Measurements from ENCODE around the gene ASCL5.

Gene ASCL5

DNA sequence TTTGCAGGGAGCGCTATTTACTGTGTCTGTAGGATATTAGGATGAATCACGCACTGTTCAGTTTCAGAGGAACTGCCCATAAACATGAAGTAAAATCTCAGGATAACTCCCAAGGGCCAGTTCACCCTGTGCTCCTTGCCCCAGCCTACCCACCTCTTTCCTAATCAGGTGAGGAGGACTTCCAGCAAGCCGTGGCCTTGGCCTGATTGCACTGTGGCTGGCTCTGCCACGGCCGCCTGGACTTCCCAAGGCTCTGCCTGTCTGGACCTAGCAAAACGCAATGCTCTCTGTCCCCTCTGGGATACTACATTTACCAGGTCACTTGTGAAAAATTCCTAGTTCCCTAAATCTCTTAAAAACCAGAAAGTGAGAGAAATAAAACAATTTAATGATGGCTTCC lies 7.4 kb upstream of the ASCL5 start:
- no peak for DNase-seq

DNA sequence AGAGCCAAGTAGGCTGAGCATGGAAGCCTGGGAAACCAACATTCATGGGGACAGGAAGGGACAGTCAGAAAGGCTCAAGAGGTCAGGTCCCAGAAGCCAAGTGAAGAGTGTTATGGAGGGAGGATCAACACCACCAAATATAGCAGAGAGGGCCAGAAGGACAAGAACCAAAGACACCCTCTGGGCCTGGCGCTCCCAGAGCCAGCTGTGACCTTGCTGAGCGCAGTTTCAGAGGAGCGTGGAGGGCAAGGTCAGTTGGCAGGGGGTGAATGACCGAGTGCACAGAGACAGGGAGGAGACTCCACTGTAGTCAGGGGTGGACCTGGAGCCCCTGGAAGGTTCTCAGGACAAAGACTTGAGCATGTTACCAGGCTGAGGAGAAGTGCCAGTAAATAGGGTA lies 4.4 kb upstream of the ASCL5 start:
- no peak for DNase-seq

DNA sequence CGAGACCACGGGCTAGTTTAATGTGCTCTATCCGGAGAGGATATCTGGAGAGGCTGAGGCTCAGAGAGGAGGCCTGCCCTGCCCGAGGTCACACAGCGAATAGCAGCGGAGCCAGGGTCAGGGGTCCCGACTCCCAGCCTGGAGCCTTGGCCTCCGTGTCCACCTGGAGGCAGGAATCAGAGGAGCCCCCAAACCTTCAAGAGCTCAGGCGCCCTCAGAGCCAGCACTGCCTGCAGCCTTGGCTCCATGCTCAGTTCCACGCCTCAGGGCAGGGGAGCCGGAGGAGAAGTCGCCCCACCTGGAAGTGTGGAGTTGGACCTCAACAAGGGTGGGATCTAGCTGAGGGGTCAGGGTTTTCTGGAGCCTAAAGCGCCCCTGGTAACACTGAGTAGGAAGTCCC lies 2.0 kb upstream of the ASCL5 start:
- DNase-seq: no peak

DNA sequence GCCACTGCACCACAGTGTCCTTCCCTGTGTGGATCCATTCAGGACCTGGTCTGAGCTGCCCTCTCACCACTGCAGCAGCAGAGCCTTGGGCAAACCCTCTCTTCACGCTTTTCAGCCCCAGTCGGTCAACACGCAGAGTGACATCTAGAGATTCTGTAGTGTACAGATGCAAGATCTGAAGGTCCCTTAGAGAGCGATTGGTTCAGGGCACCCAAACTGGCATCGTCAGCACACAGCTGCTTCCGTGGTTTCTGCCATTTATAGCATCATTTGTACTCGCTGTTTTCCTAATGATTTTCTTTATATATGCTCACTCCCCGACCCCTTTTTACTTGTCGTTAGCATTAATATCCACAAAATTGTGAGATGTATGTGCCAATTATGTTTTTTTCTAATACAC lies 1.5 kb upstream of the ASCL5 start:
- no peak for DNase-seq

DNA sequence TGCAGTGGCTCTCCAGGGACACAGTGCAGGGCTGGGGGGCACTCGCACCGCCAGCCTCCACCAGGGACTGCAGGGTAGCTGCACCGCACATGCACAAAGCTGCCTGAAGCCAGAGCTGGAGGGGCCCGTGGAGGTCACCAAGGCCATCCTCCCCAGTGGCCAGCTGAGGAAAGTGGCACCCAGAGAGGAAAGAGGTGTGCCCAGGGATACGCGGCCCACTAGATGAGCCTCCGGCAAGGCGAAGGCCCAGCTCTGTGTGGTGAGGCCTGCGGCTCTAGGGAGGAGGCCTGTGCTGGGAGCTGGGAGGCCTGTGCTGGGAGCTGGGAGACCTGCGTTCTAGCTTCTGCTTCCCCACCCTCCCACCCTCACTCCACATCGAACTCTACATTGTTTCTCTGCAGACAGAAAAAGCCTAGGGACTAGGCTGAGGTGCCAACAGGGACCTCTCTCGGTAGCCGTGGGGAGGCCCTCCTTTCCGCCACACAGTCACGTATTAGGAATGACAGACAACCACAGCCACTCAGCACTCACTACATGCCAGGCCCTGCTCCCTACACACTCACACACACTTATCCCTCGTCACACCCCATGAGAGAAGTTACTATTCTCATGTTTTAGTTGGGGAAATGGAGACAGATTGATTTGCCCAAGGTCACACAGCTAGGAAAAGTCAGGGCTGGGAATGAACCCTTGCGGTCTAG lies 921 bp upstream of the ASCL5 start:
- no peak for DNase-seq

DNA sequence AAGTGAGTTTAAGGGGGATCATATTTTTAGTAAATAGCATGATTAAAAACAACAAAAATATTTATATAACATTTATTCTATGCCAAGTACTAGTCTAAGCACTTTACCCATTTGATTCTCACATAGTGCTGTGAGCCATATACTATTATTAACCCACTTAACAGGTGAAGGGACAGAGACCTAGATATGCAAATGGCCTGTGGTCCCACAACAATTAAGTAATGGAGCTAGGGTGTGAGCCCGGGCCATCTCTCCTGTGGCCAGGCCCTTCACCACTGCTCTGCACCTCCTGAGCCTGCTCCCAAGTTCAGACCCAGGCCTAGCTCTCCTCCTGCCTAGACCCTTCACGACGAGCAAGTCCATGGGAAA lies 537 bp downstream of the ASCL5 start:
- no peak for DNase-seq

DNA sequence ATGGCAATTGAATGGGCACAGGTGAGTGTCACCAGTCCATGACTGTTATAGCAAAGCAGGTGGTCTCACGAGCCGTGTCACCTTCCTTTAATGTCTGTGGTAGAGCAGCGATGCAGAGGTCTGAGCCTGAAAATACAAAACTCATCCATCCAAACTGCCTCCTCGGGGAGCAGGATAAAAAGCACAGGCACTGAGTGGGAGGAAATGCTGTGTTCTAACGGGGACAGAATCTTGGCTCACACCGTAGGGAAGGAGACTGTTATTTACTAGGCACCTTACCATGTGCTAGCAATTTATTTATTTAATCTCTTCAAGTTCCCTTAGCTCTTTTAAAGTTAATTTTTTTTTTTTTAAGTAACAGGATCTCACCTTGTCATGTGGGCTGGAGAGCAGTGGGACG lies 1.2 kb downstream of the ASCL5 start:
- no peak for DNase-seq

DNA sequence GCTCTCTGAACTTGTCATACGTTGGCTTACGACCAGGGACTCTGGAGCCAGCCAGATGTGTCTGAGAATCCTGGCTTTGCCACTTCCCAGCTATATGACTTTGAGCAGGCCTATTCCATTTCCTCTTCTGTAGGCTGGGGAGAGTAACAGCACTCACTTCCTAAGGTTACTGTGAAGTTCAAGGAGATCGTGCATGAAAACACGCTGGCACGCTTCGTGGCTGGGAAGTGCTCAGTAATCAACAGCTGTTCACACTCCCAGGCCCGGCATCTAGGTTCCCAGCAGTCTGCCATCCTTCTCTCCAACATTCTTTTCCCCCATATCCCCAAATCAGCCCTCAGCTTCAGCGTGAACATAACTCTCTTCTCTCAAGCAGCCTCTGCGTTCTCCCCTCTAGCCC lies 2.0 kb downstream of the ASCL5 start:
- DNase-seq: no peak

DNA sequence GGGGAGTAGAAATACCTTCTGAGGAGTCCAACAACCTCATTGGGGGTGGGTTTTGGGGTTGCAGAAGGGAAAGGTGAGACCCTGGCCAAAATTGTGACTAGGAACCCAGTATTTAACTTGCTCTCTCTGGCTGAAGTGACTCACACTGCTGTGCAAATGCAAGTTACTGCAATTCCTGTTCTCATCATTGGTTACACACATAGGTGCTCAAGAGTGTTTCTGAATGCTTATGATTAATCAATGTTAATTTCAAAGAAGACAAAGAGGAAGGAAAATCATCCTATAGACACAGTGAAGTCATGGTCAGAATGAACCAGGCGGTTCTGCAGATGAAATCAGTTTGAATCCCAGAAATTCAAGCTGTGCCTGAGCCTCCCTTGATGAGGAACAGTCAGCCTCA lies 3.1 kb downstream of the ASCL5 start:
- DNase-seq: no peak

DNA sequence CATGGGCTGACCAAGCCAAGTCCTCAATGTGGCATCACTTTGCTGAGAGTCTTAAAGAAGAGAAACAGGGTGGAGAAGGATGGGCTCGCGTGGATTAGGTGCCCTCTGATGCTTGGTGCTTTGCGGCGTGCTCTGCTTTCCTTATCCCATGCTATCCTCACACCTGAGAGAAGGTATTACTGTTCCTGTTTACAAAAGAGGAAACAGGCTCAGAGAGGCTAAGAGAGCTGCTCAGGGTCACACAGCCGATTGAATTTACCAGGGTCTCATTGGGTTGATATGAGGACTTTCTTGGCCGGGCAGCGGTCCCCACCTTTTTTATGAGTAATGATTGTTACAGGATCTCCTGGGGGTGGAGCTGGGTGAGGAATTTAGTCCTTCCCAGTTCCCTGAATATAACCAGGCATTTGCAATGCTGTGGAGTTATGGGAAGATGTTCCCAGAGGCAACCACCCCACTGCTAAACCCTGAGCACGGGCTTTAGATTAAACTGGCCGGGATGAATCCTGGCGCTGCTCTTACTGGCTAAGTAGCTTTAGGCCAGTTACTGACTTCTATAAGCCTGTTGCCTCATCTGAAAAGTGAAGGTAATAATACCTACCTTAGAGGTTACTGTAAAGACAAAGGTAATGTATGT lies 4.5 kb downstream of the ASCL5 start:
- DNase-seq: no peak

DNA sequence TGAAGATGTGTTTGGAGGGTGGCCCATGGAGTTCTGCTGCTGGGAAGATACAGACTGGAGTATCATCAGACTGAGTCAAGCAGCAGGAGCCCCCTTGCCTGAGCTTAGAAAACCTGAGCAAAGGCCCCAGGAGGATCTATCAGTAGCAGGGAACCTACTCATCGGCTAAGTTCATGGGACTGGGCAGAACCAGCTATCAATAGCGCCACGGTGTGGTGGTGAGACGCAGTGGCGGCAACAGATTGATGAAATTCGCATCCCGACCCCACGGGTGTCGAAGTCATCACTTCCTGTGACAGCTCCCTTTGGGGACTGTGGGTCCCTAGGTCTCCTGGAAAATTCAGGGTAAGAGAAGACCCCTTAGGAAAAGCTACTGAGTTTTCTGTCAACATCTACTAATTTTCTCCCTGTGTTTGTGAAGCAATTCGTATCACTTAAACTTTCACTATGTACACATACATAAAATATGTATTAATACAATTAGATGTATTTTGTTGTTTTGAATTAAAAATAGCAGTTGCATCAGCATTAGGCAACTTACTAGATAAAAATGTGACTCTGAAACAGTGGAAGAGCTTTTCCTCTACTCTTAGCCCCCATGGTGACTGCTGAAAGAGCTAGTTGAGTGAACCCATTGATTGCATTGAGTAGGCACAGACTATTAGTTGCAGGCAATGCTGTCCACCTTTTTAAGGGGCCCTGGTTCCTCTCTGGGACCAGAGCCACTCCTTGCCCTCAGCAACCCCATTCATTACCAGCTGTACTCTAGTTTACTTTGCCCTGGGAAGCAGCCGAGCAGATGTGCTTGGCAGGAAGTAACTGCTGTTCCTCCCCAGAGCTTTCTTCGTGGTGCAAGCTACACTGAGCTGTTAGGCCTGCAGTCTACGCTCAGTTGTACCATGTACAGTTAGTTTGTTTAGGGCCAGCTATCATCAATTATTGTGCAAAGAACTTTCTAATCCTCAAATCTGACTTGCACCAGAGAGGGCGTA lies 7.5 kb downstream of the ASCL5 start:
- no peak for DNase-seq

DNA sequence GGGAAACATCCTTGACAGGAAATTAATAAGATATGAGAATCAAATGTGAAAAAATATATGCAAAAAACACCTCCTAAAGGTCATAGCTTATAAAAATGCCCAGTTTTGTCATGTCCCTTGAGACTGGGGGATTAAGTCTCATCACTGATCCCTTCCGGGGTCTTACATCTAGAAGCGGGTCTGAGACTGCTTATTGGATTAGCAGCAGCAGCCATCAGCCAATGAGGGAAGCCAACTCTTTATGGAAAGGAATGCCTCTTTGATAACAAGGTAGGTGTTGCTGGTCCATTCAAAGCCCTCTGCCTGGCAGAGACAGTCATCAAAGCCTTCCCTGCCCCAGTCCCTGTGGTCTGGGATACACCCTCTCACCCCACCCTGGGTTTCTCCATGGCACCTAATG lies 10.9 kb downstream of the ASCL5 start:
- no peak for DNase-seq

DNA sequence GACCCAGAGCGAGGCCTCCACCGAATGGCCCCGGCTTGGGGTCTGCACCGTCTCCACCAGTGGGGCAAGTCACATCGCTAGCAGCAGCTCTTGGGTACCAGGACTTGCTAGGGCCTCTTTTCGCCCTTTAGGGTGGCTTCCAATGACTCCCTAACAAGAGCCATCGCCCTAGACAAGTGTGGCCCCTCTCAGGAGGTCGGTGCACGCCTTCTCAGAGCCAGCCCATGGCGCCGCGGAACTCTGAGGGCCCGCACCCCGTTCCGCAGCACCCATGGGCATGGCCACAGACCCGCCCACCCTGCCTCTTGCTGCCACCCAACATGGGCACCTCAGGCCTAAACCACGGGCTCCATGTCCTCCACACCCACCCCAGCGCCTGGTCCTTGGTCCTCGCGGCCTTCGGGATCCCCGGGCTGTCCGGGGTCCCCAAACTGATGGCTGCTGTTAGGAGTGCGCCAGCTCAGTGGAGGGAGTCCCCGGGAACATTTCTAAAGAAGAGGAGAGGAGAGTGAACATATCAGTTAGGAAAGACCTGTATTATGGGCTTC lies 11.5 kb downstream of the ASCL5 start:
- DNase-seq: no peak

DNA sequence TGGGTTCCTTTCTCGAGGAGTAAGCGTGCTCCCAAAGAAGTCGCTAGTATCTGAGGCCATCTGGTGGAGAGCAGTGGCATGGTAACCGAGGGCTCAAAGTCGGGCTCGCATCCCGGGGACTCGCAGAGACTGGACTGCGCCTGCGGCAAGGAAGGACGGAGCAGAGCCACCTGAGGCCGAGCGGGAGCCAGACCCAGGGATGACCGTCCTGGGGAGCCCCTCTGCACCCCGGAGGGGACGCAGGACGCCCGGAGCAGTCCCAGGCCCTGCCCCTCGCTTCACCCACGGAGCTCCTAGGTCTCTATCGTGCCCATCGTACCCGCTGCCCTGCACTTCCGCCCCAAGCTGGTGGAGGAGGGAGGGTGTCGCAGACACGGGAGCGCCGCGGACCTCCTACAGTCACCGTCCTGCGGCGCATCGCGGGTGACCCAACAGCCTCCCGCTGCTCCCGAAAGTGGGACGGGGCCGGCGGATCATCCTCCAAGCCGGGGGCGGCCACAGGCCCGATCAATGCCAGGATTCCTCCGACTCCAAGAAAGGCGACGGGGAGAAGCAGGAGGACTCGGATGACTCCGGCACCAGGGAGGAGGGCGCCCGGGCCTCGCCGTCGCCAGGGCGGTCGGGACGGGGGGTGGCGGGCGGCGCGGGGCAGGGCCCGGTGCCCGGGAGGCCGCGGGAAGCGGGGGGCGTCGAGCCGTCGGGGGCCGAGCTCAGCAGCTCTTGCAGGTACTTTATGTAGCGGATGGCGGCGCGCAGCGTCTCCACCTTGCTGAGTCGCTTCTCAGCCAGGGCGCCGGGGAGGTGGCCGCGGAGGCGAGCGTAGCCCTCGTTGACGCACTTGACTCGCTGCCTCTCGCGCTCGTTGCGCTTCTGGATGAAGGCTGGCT lies 12.5 kb downstream of the ASCL5 start:
- peak; percentile 86 for DNase-seq

DNA sequence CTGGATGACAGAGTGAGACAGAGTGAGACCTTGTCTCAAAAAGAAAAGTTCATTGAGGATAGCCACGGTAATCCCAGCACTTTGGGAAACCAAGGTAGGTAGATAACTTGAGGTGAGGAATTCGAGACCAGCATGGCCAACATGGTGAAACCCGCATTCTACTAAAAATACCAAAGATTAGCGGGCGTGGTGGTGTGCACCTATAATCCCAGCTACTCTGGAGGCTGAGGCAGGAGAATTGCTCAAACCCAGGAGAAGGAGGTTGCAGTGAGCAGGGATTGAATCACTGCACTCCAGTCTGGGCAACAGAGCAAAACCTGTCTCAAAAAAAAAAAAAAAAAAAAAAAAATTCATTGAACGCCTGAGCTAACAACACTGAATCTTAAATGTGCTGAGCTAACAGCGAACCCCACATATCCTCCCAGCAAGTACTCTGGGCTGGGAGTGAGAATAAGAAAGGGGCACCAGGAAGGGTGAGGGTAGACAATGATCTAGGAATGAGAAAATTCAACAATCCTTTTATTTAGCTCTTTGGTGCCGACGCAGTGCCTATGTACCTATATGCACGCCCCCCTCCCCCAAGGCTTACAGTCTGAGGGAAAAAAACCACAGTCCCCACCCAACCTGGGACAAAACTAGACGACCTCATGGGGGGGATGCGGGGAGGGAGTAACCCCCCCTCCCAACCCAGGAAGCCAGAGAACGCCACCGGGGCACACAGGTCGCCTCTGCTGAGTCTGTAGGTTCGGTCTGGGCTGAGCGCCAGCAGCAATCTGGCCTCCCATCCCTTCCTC lies 13.3 kb downstream of the ASCL5 start:
- no peak for DNase-seq

DNA sequence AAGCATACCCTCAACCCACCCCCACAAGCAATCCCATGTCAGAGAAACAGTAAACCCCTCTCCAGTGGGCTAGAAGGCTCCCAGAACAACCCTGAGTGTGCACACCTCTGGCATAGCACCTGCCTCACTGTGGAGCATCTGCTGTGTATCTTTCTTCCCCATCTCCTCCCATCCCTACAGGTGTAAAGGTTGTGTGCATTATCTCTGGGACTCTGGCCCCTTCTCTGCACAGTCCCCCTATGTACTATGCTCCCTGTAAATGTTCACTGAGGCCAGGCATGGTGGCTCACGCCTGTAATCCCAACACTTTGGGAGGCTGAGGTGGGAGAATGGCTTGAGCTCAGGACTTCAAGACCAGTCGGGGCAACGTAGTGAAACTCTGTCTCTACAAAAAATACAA lies 14.1 kb downstream of the ASCL5 start:
- DNase-seq: no peak

DNA sequence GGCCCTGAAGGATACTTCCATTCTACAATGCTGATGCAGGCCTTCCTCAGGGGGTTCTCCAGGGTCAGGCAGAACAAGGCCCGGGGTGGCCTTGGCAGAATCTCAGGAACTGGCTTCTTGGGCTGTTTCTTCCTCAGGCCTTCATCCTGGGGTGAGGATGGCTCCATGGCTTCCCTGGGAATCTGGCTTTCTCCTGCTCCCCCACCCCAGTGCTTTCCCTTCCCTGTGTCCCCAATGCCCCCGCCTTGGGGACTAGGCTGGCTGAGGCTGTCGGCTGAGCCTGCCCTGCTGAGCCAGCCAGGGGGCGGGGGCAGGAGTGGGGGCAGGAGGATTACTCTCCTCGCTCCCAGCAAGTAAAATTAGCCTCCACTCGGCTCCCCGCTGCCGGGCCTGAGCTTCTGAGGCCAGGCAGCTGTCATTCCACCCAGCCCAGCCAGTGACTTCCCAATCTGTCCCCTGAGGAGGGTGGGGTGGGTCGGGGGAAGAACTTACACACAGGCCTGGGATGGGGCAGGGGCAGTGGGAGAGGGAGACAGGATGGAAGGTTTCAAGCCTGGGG lies 14.7 kb downstream of the ASCL5 start, which contains the start of gene CACNA1S:
Gene CACNA1S, minus strand, starts transcription at position 254 of the 559 bp plus-strand sequence. Its CDS starts 87 bp downstream, at position 167.
- no peak for DNase-seq

DNA sequence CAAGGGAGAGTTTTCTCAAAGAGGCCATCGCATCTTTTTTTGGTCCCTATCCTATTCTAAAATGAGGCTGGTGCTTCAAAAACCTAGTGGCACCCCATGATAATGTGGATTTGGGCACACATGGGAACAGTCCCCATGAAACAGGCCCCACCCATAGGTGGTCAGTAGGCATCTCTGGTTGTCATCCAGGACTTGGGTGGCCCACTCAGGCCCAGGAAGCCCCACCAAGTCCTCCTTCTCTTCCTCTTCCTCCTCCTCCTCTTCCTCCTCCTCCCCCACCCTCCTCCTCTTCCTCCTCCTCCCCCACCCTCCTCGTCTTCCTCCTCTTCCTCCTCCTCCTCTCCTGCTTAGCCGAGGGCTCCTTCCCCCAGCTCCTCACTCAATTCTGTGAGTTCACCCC lies 15.3 kb downstream of the ASCL5 start:
- DNase-seq: no peak

DNA sequence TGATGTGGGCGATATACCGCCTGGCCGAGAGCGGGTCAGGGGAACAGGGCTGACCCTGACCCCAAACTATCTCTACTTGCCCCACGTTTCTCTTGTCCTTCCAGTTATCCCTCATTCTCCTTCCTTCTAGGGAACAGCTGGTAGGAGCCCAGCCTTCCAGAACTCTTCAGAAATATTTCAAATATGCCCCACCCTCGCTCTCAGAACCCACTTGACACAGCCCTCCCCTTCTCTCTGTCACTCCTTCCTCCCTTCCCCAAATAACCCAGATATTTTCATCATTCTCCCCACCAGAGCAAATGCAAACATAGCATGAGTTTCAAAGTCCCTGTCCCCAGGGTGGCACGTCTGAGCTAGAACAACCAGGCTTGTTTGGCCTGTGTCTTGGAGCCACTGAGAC lies 15.8 kb downstream of the ASCL5 start:
- no peak for DNase-seq

DNA sequence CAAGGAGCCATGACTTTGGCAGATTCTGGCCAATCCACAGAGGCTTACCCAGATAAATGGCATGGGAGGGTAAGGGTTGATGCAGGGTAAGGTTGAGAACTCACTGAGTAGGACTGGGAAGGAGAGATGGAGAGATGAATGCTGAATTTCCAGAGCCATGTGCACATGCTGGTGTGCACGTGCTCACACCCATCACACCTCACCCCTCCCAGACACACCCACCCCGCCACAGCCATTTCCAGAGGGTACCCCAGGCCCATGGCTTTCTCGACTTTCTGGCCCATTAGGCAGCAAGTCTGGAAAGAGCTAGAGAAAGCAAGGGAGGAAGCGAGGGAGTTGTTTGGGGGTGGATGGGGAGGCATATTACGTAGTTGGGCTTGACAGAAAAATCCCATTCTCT lies 16.4 kb downstream of the ASCL5 start:
- DNase-seq: no peak

DNA sequence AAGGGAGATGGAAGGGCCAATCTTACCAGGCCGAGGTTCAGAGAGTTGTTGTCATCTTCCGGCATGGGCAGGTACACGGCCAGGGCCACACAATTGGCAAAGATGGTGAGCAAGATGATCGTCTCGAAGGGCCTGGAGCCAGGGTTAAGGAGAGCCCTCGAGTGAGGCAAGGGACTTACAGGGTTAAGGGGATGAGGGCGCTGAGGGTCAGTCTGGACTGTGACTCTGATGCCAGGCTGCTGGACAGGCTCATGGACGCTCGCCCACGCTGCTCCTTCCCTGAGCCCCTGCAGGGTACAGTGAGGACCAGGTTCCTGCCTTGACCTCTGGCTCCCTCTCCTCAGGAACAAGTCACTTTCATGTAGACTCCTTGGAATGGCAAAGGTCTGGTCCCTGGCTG lies 16.8 kb downstream of the ASCL5 start:
- DNase-seq: no peak
